ENCODE data around the gene TFPI.
"Not testable (repeated sequence)": the region's sequence is repeated elsewhere in the genome, so short reads cannot be mapped to it uniquely, and the experiment has no call there.

The TFPI gene

GRCh38 chr2:187527262-187527661 lies 27.0 kb downstream of the TFPI start:
- no peak for DNase-seq (ENCODE audit: low read depth)

DNA sequence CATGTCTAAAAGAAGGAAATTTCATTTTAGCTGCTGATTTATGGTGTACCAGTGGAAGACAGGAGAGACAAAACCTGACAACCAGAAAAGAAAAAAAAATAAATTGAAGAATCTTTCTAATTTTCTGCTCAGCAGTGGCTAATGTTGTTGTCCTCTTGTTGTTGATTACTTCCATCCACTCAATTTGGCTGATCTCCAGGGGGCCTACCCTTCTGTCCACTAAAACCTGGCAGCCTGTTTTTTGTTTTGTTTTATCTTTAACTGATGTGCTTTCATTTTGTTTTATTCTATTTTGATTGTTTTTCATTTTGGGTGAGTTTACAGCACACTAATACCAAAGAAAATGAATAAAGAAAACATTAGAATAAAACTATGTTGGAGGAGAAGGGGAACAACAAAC lies 27.4 kb downstream of the TFPI start:
- no peak for DNase-seq (ENCODE audit: low read depth)

DNA sequence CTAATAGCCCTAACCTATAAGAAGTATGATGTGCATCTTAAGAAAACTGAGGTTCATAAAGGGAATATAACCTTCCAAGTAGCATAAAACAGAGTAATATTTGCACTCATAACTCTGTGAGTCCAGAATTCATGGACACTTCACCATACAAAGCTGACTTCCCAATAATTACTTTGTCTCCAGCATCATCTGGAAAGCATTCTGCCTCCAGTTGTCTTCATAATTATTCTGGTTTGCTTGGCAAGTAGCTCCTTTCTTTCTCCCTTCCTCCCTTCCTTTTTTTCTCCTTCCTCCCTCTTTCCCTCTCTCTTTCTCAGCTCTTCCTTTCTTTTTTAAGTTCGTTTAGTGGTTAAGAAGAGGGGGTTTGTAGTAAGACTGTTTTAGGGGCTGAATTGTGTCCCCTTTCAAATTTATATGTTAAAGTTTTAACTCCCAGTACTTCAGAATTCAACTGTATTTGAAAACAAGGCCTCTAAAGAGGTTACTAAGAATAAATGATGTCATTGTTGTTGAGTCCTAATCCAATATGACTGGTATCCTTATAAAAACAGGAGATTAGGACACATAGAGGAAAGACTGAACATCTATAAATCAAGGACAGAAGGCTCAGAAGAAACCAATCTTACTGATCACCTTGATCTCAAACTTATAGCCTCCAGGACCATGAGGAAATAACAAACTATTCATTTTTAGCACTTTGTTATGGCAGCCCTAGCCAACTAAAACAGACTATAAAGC lies 28.9 kb downstream of the TFPI start:
- no peak for DNase-seq (ENCODE audit: low read depth)

DNA sequence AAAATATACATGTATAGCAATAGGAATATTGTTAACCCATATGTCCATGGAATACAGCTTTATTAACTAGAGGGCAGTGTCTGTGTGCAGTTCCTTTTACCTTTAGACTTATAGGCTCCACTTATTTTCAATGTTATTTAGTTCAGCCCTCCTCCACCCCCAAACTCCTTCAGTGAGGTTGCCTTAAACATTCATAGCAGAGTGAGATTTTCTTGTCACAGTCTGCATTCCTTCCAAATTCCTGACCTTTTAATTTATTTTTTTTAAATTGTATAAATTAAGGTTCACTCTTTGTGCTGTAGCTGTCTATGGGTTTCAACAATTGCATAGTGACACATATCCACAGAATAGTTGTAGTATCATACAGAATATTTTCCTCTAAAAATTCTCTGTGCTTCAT lies 30.9 kb downstream of the TFPI start:
- no peak for DNase-seq (ENCODE audit: low read depth)

- no peak for DNase-seq (ENCODE audit: low read depth)
Observed at GRCh38 chr2:187520121-187520624, 34.1 kb downstream of the TFPI start.

DNA sequence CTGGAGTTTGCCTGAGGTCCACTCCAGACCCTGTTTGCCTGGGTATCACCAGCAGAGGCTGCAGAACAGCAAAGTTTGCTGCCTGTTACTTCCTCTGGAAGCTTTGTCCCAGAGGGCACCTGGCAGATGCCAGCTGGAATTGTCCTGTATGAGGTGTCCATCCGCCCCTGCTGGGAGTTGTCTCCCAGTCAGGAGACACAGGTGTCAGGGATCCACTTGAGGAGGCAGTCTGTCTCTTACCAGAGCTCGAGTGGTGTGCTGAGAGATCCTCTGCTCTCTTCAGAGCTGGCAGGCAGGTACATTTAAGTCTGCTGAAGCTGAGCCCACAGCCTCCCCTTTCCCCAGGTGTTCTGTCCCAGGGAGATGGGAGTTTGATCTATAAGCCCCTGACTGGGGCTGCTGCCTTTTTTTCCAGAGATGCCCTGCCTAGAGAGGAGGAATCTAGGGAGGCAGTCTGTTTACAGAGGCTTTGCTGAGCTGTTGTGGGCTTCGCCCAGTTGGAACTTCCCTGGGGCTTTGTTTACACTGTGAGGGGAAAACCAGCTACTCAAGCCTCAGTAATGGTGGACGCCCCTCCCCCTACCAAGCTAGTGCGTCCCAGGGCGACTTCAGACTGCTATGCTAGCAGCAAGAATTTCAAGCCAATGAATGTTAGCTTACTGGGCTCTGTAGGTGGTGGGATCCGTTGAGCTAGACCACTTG lies 34.7 kb downstream of the TFPI start:
- DNase-seq (ENCODE audit: low read depth), result no peak

DNA sequence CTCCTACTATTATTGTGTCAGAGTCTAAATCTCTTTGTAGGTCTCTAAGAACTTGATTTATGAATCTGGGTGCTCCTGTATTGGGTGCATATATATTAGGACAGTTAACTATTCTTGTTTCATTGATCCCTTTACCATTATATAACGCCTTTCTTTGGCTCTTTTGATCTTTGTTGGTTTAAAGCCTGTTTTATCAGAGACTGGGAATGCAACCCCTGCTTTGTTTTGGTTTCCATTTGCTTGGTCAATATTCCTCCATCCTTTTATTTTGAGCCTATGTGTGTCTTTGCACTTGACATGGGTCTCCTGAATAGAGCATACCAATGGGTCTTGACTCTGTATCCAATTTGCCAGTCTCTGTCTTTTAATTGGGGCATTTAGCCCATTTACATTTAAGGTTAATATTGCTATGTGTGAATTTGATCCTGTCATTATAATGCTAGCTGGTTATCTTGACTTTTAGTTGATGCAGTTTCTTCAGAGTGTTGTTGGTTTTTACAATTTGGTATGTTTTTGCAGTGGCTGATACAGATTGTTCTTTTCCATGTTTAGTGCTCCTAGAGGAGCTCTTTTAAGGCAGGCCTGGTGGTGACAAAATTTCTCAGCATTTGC lies 36.4 kb downstream of the TFPI start:
- DNase-seq (ENCODE audit: low read depth), result not testable (repeated sequence)

DNA sequence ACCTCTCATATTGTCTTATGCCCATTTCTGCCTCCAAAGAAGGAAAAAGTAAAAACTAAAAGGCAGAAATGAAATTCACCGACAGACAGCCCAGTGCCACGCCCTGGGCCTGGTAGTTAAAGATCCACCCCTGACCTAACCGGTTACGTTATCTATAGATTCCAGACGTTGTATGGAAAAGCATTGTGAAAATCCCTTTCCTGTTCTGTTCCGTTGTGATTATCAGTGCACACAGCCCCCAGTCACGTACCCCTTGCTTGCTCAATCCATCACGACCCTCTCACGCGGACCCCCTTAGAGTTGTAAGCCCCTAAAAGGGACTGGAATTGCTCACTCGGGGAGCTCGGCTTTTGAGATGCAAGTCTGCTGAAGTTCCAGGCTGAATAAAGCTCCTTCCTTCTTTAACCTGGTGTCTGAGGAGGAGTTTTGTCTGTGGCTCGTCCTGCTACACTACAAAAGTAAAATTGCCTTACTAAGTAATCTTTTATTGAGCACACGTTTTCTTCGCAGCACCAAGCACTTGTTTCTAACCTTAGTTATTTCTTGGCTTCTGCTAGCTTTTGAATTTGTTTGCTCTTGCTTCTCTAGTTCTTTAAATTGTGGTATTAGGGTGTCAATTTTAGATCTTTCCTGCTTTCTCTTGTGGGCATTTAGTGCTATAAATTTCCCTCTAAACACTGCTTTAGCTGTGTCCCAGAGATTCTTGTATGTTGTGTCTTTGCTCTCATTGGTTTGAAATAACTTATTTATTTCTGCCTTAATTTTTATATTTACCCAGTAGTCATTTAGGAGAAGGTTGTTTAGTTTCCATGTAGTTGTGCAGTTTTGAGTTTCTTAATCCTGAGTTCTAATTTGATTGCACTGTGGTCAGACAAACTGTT lies 37.4 kb downstream of the TFPI start:
- DNase-seq (ENCODE audit: low read depth), result not testable (repeated sequence)

DNA sequence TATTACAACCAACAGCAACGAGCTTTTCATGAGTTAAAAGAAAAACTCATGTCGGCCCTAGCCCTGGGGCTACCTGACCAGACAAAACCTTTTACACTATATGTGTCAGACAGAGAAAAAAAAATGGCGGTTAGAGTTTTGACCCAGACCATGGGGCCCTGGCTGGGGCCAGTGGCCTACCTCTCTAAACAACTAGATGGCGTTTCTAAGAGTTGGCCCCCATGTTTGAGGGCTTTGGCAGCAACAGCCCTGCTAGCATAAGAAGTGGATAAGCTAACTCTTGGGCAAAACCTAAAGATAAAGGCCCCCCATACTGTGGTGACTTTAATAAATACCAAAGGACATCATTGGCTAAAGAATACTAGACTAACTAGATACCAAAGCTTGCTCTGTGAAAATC lies 39.3 kb downstream of the TFPI start:
- DNase-seq (ENCODE audit: low read depth), result no peak

DNA sequence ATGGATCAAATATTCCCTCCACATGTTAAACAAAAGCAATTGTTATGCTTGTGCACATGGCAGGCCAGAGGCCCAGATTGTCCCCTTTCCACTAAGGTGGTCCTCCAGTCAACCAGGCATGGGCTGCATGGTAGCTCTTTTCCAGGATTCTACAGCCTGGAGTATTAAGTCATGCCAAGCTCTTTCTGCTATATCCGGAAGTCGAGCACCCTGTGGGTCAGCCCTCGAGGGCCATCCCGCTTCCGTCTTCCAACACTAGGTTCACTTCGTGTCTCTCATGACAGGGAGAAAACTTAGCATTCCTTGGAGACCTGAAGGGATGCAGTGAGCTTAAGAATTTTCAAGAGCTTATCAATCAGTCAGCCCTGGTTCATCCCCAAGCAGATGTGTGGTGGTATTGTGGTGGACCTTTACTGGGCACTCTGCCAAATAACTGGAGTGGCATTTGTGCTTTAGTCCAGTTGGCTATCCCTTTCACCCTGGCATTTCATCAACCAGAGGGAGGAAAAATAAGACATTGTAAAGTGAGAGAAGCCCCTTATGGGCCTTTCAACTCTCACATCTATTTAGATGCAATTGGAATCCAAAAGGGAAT lies 39.9 kb downstream of the TFPI start:
- not testable (repeated sequence) for DNase-seq (ENCODE audit: low read depth)

DNA sequence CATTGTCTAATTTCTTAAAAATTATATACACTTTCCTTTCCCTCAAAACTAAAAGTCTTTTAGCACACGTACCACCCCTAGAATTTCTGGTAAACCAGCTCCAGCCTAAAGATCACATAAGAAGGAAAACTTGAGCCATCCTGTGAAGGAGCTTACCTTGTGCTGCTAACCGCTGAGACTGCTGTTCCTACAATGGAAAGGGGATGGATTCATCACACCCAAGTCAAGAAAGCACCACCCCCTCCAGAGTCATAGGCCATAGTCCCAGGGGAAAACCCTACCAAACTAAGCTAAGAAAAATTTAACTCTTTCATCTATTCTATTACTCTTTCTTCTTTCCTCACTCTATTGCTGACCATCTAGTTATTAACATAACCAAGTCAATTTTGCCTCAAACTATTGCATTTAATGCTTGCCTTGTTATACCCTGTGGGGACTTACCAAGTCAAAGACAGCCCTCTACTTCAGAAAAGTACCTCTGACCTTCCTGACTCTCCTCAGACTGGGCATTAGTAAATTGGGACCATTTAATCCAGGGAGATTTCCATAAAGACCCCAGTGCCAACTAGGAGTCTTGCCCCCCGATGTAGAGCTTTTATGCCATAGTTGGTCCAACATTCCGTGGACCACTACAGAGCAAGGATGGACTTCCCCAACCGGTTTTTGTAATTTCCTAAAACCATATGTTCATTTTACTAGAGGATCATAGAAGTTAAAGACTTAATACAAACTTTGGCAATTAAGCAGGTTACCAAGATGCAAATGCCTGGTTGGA lies 40.6 kb downstream of the TFPI start:
- not testable (repeated sequence) for DNase-seq (ENCODE audit: low read depth)

DNA sequence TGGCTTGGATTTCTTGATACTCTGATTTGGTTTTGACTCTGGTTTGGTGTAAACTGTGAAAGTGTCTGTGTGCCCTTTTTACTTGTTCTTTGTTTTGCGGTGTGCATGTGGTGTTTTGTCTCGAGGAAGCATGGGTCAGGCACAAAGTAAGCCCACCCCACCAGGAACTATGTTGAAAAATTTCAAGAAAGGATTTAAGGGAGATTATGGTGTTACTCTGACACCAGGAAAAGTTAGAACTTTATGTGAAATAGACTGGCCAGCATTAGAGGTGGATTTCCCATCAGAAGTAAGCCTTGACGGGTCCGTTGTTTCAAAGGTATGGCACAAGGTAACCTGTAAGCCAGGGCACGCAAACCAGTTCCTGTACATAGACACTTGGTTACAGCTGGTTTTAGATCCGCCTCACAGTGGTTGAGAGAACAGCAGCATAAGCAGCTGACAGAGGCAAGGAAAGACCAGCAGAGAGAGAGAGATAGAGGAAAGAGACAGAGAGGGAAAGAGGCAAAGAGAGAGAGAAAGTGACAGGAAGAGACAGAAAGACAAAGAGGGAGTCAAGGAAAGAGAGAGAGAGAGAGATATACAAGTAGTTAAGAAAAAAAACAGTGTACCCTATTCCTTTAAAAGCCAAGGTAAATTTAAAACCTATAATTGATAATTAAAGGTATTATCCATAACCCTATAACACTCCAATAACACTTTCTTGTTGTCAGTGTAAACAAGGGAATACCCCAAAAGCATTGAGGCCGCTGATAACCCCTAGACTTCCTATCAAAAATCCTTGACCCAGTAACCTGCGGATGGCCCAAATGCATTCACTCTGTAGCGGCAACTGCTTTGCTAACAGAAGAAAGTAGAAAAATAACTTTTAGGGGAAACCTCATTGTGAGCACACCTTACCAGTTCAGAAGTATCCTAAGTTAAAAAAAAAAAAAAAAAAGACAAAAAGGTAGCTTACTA lies 42.6 kb downstream of the TFPI start:
- DNase-seq (ENCODE audit: low read depth), result no peak

GRCh38 chr2:187510419-187511355 lies 43.5 kb downstream of the TFPI start:
- not testable (repeated sequence) for DNase-seq (ENCODE audit: low read depth)

GRCh38 chr2:187509667-187510417 lies 44.4 kb downstream of the TFPI start:
- no peak for DNase-seq (ENCODE audit: low read depth)

GRCh38 chr2:187506416-187506815 lies 47.8 kb downstream of the TFPI start:
- no peak for DNase-seq (ENCODE audit: low read depth)

DNA sequence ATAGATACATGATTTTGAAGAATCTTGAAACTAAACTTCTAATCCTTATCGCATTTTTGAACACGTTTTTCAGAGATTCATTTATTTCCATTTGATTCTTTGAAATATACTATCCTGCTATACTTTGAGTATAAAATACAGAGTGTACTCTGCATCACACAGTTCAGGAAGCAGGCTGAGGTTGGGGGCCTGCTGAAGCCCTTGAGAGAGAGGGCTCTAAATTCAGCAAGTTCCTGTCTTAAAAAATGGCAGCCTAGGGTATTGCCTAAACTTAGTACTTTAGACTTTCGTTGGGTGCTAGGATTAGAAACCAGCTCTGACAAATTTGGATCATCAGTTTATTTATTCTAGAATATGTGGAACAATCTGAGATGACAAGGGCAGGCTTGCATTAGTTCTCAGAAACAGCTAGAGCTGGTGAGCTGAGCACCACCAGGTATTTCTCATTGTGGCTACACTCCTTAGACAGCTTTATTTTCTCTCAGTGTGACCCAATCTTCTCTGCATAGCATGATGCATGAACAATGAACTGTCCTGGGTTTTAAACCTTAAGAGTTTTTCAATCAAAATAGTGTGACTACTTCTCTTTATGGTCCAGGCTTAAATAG lies 49.1 kb downstream of the TFPI start:
- DNase-seq (ENCODE audit: low read depth), result no peak

GRCh38 chr2:187504312-187504921 lies 49.8 kb downstream of the TFPI start:
- DNase-seq (ENCODE audit: low read depth), result no peak

All from stimulated activated CD8-positive, alpha-beta memory T cell treated with anti-CD3 and anti-CD28 coated beads, Interleukin-12 subunit alpha, Interleukin-12 subunit beta, amount 100 ng/mL, for 4 hours (primary cell).